ENCODE data around the gene IL7R.

DNA sequence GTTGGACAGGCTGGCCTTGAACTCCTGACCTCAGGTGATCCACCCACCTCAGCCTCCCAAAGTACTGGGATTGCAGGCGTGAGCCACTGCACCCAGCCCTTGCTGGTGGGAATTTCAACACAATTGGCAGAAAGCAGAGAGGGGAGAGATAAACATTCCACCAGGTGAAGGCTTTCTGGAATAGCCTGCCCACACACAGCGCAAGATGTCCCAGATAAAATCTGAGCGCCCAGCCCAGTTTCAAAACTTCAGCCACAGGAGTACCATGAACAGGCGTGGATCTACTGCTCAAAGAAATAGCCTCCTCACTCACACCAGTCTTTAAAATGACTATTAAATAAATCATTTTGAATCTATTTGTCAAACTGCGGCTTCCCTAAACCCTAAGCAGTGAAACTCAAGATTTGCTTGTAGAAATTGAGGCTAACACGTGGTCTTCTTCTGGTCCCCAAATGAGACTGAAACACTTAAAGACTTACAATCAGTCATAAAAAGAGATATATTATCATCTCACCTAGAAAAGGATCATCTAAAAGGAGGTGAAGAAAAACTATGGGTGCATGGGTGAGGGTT, 47.0 kb downstream of the IL7R start:
- TF ChIP-seq GABPA (IDR thresholded peaks at IDR 0.05; ENCODE audit: low read depth) (no peak), POLR2AphosphoS5 (IDR thresholded peaks at IDR 0.05; ENCODE audit: low read depth) (no peak), SPI1 (IDR thresholded peaks at IDR 0.05; ENCODE audit: borderline replicate concordance, low read depth) (no peak)
- TF ChIP-seq, protein P1, sequence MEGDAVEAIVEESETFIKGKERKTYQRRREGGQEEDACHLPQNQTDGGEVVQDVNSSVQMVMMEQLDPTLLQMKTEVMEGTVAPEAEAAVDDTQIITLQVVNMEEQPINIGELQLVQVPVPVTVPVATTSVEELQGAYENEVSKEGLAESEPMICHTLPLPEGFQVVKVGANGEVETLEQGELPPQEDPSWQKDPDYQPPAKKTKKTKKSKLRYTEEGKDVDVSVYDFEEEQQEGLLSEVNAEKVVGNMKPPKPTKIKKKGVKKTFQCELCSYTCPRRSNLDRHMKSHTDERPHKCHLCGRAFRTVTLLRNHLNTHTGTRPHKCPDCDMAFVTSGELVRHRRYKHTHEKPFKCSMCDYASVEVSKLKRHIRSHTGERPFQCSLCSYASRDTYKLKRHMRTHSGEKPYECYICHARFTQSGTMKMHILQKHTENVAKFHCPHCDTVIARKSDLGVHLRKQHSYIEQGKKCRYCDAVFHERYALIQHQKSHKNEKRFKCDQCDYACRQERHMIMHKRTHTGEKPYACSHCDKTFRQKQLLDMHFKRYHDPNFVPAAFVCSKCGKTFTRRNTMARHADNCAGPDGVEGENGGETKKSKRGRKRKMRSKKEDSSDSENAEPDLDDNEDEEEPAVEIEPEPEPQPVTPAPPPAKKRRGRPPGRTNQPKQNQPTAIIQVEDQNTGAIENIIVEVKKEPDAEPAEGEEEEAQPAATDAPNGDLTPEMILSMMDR (IDR thresholded peaks at IDR 0.05; ENCODE audit: insufficient read depth, low read length) = no peak
- TF ChIP-seq, protein P2, sequence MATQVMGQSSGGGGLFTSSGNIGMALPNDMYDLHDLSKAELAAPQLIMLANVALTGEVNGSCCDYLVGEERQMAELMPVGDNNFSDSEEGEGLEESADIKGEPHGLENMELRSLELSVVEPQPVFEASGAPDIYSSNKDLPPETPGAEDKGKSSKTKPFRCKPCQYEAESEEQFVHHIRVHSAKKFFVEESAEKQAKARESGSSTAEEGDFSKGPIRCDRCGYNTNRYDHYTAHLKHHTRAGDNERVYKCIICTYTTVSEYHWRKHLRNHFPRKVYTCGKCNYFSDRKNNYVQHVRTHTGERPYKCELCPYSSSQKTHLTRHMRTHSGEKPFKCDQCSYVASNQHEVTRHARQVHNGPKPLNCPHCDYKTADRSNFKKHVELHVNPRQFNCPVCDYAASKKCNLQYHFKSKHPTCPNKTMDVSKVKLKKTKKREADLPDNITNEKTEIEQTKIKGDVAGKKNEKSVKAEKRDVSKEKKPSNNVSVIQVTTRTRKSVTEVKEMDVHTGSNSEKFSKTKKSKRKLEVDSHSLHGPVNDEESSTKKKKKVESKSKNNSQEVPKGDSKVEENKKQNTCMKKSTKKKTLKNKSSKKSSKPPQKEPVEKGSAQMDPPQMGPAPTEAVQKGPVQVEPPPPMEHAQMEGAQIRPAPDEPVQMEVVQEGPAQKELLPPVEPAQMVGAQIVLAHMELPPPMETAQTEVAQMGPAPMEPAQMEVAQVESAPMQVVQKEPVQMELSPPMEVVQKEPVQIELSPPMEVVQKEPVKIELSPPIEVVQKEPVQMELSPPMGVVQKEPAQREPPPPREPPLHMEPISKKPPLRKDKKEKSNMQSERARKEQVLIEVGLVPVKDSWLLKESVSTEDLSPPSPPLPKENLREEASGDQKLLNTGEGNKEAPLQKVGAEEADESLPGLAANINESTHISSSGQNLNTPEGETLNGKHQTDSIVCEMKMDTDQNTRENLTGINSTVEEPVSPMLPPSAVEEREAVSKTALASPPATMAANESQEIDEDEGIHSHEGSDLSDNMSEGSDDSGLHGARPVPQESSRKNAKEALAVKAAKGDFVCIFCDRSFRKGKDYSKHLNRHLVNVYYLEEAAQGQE (IDR thresholded peaks at IDR 0.05; ENCODE audit: insufficient replicate concordance, low read depth) = no peak

Measured in HL-60 (cell line).